Fibroblast of the aortic adventitia (primary cell): ENCODE data around the gene CEP85. TPM values are rescaled to one million over a fixed set of nuclear protein-coding genes. Genes with fewer than 3 reads are reported as not detected.

Source experiments
- DNase-seq: peaks from one replicate; pipeline ENCODE4 v3.0.0-alpha.2; 2010; ENCODE audit warnings: low read depth
- H3K4me3 ChIP-seq: 2 replicates; pipeline ENCODE4 v1.5.1; 2011; ENCODE audit warnings: low read depth, mild to moderate bottlenecking, control low read depth, low read length, moderate library complexity
- CTCF ChIP-seq: IDR thresholded peaks from 2 replicates; pipeline ENCODE4 v1.5.1; 2011; ENCODE audit warnings: mild to moderate bottlenecking, low read length, control low read depth, inconsistent platforms; ENCODE audit not compliant: insufficient read depth
- total RNA-seq: library from RNA; depleted of rRNA; stranded (reverse); fragments of >200 nt; gene quantifications from 2 replicates; pipeline ENCODE4 v1.2.3, GENCODE V29; 2012; ENCODE audit warnings: low replicate concordance

Gene CEP85
- 5.6 and 12.9 TPM in 2 replicates for total RNA-seq

- peak; percentile 92 for TF ChIP-seq CTCF
- DNase-seq, result peak; percentile 96
- H3K4me3 ChIP-seq, result peak within 1 kb of the TSS; percentile 96
Observed at GRCh38 chr1:26233903-26234643, at the start of gene CEP85. CEP85 (plus strand) TSS chr1:26234200; CDS start chr1:26239784, 5,584 bp downstream.

- DNase-seq, result no peak
- no peak overlapping the region for H3K4me3 ChIP-seq
- TF ChIP-seq CTCF, result no peak
Observed at GRCh38 chr1:26184883-26185282, 49.1 kb upstream of the CEP85 start.

GRCh38 chr1:26187882-26188281 lies 46.1 kb upstream of the CEP85 start:
- TF ChIP-seq CTCF, result no peak
- H3K4me3 ChIP-seq, result no peak overlapping the region
- DNase-seq, result no peak

GRCh38 chr1:26188477-26188876 lies 45.5 kb upstream of the CEP85 start:
- no peak for DNase-seq
- no peak for TF ChIP-seq CTCF
- no peak overlapping the region for H3K4me3 ChIP-seq

GRCh38 chr1:26189331-26189730 lies 44.7 kb upstream of the CEP85 start:
- H3K4me3 ChIP-seq, result no peak overlapping the region
- no peak for DNase-seq
- TF ChIP-seq CTCF, result no peak

GRCh38 chr1:26189751-26190275 lies 44.2 kb upstream of the CEP85 start:
- no peak for DNase-seq
- H3K4me3 ChIP-seq, result no peak overlapping the region
- no peak for TF ChIP-seq CTCF
